ENCODE measurements around the gene GJE1.

- TF ChIP-seq CTCF (IDR thresholded peaks at IDR 0.05) (no peak), POLR2A (IDR thresholded peaks at IDR 0.05) (no peak)
Observed at GRCh38 chr6:142155091-142155490, 22.4 kb downstream of the GJE1 start.
